Stomach (tissue), 4 donors: ENCODE measurements around the gene FGFR2.

ENCODE experiments used
- CTCF ChIP-seq, 7 experiments: fragments of 450-650 bp in 4 of 7; fragments of 200-600 bp in 3 of 7; sonication (generic) in 3 of 7; IDR thresholded peaks; one replicate each; pipeline ENCODE4 v1.5.1; 2016 to 2019; ENCODE audit warnings: antibody characterized with exemption in 7 of 7, control low read depth in 2 of 7, mild to moderate bottlenecking in 1 of 7
- POLR2A ChIP-seq, 4 donors: fragments of 450-650 bp; IDR thresholded peaks; one replicate each; pipeline ENCODE4 v1.6.1; 2016; ENCODE audit warnings: antibody characterized with exemption in 4 of 4, control low read depth in 2 of 4, mild to moderate bottlenecking in 1 of 4, moderate library complexity in 1 of 4
- POLR2AphosphoS5 ChIP-seq, 3 donors: sonication (generic); formaldehyde crosslinking; IDR thresholded peaks; one replicate each; pipeline ENCODE4 v1.6.1; 2016; ENCODE audit warnings: antibody characterized with exemption in 3 of 3

DNA sequence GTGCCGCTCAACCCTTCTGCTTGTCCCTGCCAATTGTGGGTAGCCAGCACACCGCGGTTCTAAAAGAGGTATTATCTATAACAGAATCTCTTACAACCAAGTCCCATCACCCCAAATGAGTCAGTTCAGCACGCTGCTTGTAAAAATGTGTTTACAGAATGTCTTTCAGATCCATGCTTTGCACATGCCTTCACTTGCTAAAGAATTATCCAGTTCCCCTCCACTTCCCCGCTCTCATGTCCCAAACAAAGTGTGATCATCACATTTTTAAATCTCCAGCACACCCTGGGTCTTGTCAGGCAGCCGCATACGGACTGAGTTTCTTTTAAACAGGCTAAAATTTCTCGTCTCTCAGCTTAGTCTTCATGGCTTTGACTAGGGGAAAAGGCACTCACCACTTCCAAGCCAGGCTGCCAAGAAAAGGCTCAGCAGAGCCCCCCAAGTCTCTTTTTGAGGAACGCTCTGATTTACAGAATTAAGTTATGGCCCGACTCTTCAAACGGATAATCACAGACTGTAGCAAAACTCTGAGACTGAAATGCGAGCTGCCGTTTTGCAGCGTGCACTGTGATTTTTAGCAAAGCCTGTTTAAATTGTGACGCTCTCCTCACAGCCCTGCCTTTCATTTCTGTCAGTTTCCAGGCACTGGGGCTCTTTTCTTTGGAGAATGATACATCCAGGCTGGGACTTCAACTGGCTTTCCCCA lies 29.8 kb upstream of the FGFR2 start:
- TF ChIP-seq POLR2AphosphoS5 (IDR thresholded peaks at IDR 0.05) (no peak), CTCF (IDR thresholded peaks at IDR 0.05) (no peak), POLR2A (IDR thresholded peaks at IDR 0.05) (no peak)
